Parathyroid adenoma (tissue), 2 donors: ENCODE data around the gene SGMS1.

Experiments used
- H2AFZ ChIP-seq: fragments of 300-600 bp; sonication (generic); one replicate; pipeline ENCODE4 v1.7.0; 2017; ENCODE audit warnings: antibody characterized with exemption, mild to moderate bottlenecking
- H3K27ac ChIP-seq: fragments of 300-600 bp; sonication (generic); one replicate; pipeline ENCODE4 v1.7.0; 2017
- H3K27me3 ChIP-seq: fragments of 300-600 bp; sonication (generic); one replicate; pipeline ENCODE4 v1.7.0; 2017; ENCODE audit warnings: low read length; ENCODE audit not compliant: control insufficient read depth, insufficient read depth
- H3K36me3 ChIP-seq: fragments of 300-600 bp; sonication (generic); one replicate; pipeline ENCODE4 v1.7.0; 2017; ENCODE audit warnings: low read length; ENCODE audit not compliant: control insufficient read depth, insufficient read depth
- H3K4me1 ChIP-seq: fragments of 300-600 bp; sonication (generic); one replicate; pipeline ENCODE4 v1.7.0; 2017; ENCODE audit warnings: control low read depth
- H3K4me2 ChIP-seq: fragments of 300-600 bp; sonication (generic); one replicate; pipeline ENCODE4 v1.7.0; 2017; ENCODE audit warnings: low read length
- H3K4me3 ChIP-seq: fragments of 300-600 bp; sonication (generic); one replicate; pipeline ENCODE4 v1.7.0; 2017; ENCODE audit warnings: low read depth, low read length
- H3K79me2 ChIP-seq: fragments of 300-600 bp; sonication (generic); one replicate; pipeline ENCODE4 v1.7.0; 2017; ENCODE audit warnings: control low read depth
- H3K9ac ChIP-seq: fragments of 300-600 bp; sonication (generic); one replicate; pipeline ENCODE4 v1.7.0; 2017; ENCODE audit warnings: mild to moderate bottlenecking
- H3K9me3 ChIP-seq: fragments of 300-600 bp; sonication (generic); one replicate; pipeline ENCODE4 v1.7.0; 2017; ENCODE audit warnings: low read length; ENCODE audit not compliant: control insufficient read depth
- TF ChIP-seq, protein P1 (sequence below): fragments of 300-600 bp; sonication (generic); IDR thresholded peaks from one replicate; pipeline ENCODE4 v1.7.0; 2017; ENCODE audit warnings: antibody characterized with exemption, mild to moderate bottlenecking
- donor health status: primary hyperparathyroidism.

SGMS1 gene

DNA sequence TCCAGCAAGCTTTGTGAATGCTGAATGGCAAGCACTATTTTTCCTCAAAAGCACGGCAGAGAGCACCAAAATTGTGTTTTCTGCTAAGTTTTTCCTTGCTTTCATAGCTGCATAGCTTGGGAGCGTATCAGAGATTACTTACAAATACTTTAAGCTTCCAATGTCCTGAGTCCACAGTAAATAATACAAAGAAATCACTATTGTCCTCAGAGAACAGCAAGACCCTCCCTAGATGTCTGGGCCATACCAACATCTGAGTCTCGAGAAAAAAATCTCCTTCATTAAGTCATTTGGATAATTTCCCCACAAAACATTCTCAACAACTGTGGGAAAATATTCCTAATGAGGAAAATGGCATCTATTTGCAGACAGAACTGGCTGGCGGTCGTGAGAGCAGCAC, 41.7 kb downstream of the SGMS1 start:
- Histone ChIP-seq H3K27me3 (no peaks in the 10 kb centered on the region), H3K9me3 (no peaks in the 10 kb centered on the region), H3K4me3 (no peak overlapping the region), H3K4me2 (no peak overlapping the region), H3K36me3 (no peaks in the 10 kb centered on the region), H3K9ac (no peak overlapping the region), H3K27ac (no peak overlapping the region), H3K4me1 (peaks cover 26% of the 10 kb centered on the region), H2AFZ (no peak overlapping the region), H3K79me2 (peaks cover 42% of the 10 kb centered on the region)
- TF ChIP-seq, protein P1, sequence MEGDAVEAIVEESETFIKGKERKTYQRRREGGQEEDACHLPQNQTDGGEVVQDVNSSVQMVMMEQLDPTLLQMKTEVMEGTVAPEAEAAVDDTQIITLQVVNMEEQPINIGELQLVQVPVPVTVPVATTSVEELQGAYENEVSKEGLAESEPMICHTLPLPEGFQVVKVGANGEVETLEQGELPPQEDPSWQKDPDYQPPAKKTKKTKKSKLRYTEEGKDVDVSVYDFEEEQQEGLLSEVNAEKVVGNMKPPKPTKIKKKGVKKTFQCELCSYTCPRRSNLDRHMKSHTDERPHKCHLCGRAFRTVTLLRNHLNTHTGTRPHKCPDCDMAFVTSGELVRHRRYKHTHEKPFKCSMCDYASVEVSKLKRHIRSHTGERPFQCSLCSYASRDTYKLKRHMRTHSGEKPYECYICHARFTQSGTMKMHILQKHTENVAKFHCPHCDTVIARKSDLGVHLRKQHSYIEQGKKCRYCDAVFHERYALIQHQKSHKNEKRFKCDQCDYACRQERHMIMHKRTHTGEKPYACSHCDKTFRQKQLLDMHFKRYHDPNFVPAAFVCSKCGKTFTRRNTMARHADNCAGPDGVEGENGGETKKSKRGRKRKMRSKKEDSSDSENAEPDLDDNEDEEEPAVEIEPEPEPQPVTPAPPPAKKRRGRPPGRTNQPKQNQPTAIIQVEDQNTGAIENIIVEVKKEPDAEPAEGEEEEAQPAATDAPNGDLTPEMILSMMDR = no peak

DNA sequence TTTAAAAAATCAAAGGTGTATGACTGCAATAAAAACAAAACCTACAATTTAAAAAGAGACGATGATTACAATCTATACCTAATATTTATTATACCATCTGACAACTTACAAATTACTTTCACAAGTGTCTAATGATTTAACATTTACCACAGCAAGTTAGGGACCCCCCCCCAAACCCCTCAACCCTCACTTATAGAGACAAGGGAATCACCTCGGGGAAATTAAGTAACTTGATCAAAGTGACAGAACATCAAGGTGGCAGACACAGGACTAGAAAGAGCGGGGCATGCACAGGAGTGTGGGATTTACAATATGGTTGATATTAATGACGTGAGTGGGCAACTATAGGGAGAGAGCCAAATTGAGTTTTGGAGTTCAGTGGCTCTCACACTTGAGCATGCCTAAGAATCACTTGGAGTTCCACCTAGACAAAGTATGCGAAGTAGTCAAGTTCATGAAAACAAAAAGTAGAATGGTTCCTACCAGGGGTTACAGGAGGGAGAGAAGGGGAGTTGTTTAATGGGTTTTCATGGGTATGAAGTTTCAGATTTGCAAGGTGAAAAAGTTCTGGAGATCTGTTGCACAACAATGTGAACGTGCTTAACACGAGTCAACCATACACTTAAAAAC, 43.4 kb downstream of the SGMS1 start:
- H3K79me2 ChIP-seq = peaks cover 32% of the 10 kb centered on the region
- H3K4me2 ChIP-seq = no peak overlapping the region
- no peaks in the 10 kb centered on the region for H3K36me3 ChIP-seq
- H3K4me3 ChIP-seq = no peak overlapping the region
- TF ChIP-seq, protein P1 = no peak
- H3K9ac ChIP-seq = no peak overlapping the region
- H3K27ac ChIP-seq = no peak overlapping the region
- H2AFZ ChIP-seq = no peak overlapping the region
- no peaks in the 10 kb centered on the region for H3K9me3 ChIP-seq
- no peaks in the 10 kb centered on the region for H3K27me3 ChIP-seq
- peaks cover 29% of the 10 kb centered on the region for H3K4me1 ChIP-seq

DNA sequence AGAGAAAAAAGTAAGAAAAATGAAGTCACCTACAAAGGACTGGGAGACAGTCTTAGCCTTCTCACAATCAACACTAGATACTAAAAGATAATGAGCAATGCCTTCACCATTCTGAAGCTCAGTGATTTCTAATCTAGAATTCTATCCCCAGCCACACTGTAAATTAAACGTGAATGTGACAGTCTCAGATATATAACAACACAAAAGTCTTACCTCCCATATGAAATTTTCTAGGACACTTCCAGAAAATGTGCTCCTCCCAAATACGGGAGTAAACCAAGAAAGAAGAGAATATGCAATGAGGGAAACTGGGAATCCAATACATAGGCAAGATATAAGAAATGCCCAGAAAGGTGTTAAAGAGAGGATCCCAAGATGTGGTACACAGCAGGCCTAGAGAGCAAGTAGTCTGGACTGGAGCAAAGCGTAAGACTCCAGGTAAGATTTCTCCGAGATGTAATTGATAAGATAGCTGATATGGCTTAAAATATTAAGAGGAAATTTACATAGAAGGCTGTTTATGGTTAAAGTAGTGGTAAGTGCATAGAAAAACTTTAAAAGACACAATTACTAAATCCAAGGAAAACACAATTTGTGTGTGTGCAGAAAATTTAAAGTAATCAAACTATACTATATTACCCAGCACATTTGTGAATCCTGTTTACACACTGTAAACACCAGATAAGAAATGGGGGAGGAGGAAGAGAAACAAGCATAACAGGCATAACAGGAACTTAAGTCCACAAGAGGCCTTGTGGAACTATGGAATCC, 44.1 kb downstream of the SGMS1 start:
- peak overlapping the region; percentile 31 for H3K4me2 ChIP-seq
- peaks cover 29% of the 10 kb centered on the region for H3K4me1 ChIP-seq
- no peaks in the 10 kb centered on the region for H3K36me3 ChIP-seq
- H3K27ac ChIP-seq = peak overlapping the region; percentile 17
- H3K4me3 ChIP-seq = no peak overlapping the region
- H3K79me2 ChIP-seq = peaks cover 36% of the 10 kb centered on the region
- H3K9ac ChIP-seq = no peak overlapping the region
- TF ChIP-seq, protein P1 = no peak
- no peak overlapping the region for H2AFZ ChIP-seq
- no peaks in the 10 kb centered on the region for H3K27me3 ChIP-seq
- H3K9me3 ChIP-seq = no peaks in the 10 kb centered on the region

DNA sequence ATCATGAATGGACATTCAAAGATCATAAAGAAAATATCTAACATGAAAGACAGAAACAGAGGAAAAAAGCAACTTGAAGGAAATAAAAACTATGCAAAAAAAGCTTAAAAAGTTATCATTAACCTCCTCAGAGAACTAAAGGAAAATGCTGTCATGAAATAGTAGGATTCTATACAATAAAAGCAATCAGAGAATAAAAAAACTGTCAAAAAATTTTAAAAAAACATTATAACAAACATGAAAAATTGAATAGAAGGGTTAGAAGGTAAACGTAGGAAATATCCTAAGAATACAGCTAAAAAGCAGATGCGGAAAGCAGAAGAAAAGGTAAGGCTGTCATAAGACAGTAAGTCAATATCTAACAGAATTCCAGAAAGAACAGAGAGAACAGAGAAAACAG, 44.8 kb downstream of the SGMS1 start:
- H3K9me3 ChIP-seq = no peaks in the 10 kb centered on the region
- H3K27ac ChIP-seq = no peak overlapping the region
- no peaks in the 10 kb centered on the region for H3K36me3 ChIP-seq
- no peaks in the 10 kb centered on the region for H3K27me3 ChIP-seq
- H2AFZ ChIP-seq = no peak overlapping the region
- TF ChIP-seq, protein P1 = no peak
- H3K9ac ChIP-seq = no peak overlapping the region
- no peak overlapping the region for H3K4me3 ChIP-seq
- H3K79me2 ChIP-seq = peaks cover 37% of the 10 kb centered on the region
- H3K4me1 ChIP-seq = peaks cover 29% of the 10 kb centered on the region
- H3K4me2 ChIP-seq = no peak overlapping the region
